UCSD-AML1 (cell line): Measurements from ENCODE around the gene SVEP1.
"Not testable (repeated sequence)": the region's sequence is repeated elsewhere in the genome, so short reads cannot be mapped to it uniquely, and the experiment has no call there.

Source experiments
- DNase-seq: peaks from one replicate; lab custom pipeline; 2025; ENCODE audit not compliant: unreplicated experiment; lab: John Stamatoyannopoulos, UW

Gene SVEP1

GRCh38 chr9:110579862-110580219 is 300 bp upstream of the SVEP1 start:
- DNase-seq = no peak

- DNase-seq = no peak
Observed at GRCh38 chr9:110578575-110579033, 937 bp downstream of the SVEP1 start.

GRCh38 chr9:110575945-110576344 is 3.6 kb downstream of the SVEP1 start:
- no peak for DNase-seq

- DNase-seq = no peak
Observed at GRCh38 chr9:110575169-110575568, 4.4 kb downstream of the SVEP1 start.

GRCh38 chr9:110573305-110573704 is 6.2 kb downstream of the SVEP1 start:
- no peak for DNase-seq

- DNase-seq = no peak
Observed at GRCh38 chr9:110571801-110572483, 7.6 kb downstream of the SVEP1 start.

- DNase-seq = no peak
Observed at GRCh38 chr9:110566156-110566555, 13.4 kb downstream of the SVEP1 start.

- no peak for DNase-seq
Observed at GRCh38 chr9:110561826-110562225, 17.7 kb downstream of the SVEP1 start.

GRCh38 chr9:110559869-110560268 is 19.7 kb downstream of the SVEP1 start:
- no peak for DNase-seq

GRCh38 chr9:110555551-110556331 is 23.8 kb downstream of the SVEP1 start:
- DNase-seq = no peak

GRCh38 chr9:110546411-110546871 is 33.1 kb downstream of the SVEP1 start:
- DNase-seq = no peak

GRCh38 chr9:110545705-110546104 is 33.8 kb downstream of the SVEP1 start:
- DNase-seq = no peak

- DNase-seq = no peak
Observed at GRCh38 chr9:110543631-110544051, 35.9 kb downstream of the SVEP1 start.

- no peak for DNase-seq
Observed at GRCh38 chr9:110541950-110542349, 37.6 kb downstream of the SVEP1 start.

- DNase-seq = no peak
Observed at GRCh38 chr9:110538647-110539041, 40.9 kb downstream of the SVEP1 start.

GRCh38 chr9:110537841-110538646 is 41.5 kb downstream of the SVEP1 start:
- no peak for DNase-seq

GRCh38 chr9:110536822-110537221 is 42.7 kb downstream of the SVEP1 start:
- DNase-seq = no peak

GRCh38 chr9:110534162-110534561 is 45.4 kb downstream of the SVEP1 start:
- DNase-seq = not testable (repeated sequence)

- no peak for DNase-seq
Observed at GRCh38 chr9:110532908-110533665, 46.5 kb downstream of the SVEP1 start.

GRCh38 chr9:110531776-110532175 is 47.8 kb downstream of the SVEP1 start:
- no peak for DNase-seq

- not testable (repeated sequence) for DNase-seq
Observed at GRCh38 chr9:110531241-110531640, 48.3 kb downstream of the SVEP1 start.
